Measurements from ENCODE around the gene ZFYVE9.
"Not testable (repeated sequence)": the region's sequence is repeated elsewhere in the genome, so short reads cannot be mapped to it uniquely, and the experiment has no call there.

Gene ZFYVE9

GRCh38 chr1:52190500-52191252, 48.8 kb downstream of the ZFYVE9 start:
- no peak for DNase-seq (ENCODE audit: low spot score)

DNA sequence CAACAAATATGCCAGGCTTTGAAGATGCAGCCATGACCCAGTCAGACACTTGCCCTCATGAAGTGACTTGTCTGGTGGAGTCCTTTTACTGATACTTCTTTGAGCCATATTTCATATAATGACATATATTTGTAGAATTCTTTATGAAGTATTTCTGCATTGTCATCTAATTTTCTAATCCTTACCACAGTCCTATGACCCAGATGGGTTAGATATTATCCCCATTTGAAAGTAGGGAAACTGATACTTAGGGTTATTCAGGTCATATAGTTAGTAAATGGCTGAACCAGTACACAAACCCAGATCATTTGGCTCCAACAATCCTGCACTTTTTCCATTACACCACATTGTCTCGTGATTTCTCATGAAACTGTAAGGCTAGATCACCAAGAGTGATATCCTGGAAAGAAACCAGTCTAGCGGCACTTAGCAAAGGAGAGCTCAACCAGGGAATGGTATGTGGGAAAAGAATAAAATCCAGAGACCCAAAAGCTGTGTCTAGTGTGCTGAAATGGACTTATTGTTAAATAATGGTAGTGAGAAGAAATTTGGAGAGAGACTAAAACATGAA, 49.6 kb downstream of the ZFYVE9 start:
- DNase-seq (ENCODE audit: low spot score): no peak

GRCh38 chr1:52192024-52192423, 50.1 kb downstream of the ZFYVE9 start:
- no peak for DNase-seq (ENCODE audit: low spot score)

- DNase-seq (ENCODE audit: low spot score): no peak
These were observed 50.5 kb downstream of the ZFYVE9 start for GRCh38 chr1:52192436-52192835.

- no peak for DNase-seq (ENCODE audit: low spot score)
These were observed 52.1 kb downstream of the ZFYVE9 start for GRCh38 chr1:52193985-52194384.

- no peak for DNase-seq (ENCODE audit: low spot score)
These were observed 53.3 kb downstream of the ZFYVE9 start for GRCh38 chr1:52195161-52195560.

DNA sequence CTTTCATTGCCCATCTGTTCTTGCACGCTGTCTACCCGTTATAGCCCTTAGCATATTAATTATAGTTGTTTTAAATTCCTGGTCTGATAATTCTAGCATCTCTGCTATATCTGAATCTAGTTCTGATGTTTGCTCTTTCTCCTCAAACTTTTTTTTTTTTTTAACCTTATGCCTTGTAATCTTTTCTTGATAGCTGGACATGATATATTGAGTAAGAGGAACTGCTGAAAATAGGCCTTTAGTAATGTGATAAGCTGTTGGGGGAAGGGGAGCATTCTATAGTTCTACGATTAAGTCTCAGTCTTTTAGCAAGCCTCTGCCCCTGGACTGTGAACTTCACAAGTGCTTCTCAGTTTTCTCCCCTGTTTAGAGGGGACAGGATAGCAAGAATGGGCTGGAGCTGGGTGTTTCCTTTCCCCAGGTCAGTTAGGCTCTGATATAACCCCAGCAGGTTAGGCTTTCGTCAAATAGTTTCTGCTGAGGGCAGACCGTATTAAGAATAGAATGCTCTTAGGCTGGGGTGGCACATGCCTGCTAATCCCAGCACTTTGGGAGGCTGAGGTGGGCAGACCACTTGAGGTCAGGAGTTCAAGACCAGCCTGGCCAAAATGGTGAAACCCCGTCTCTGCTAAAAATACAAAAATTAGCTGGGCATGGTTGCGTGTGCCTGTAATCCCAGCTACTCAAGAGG, 62.2 kb downstream of the ZFYVE9 start:
- no peak for DNase-seq (ENCODE audit: low spot score)

DNA sequence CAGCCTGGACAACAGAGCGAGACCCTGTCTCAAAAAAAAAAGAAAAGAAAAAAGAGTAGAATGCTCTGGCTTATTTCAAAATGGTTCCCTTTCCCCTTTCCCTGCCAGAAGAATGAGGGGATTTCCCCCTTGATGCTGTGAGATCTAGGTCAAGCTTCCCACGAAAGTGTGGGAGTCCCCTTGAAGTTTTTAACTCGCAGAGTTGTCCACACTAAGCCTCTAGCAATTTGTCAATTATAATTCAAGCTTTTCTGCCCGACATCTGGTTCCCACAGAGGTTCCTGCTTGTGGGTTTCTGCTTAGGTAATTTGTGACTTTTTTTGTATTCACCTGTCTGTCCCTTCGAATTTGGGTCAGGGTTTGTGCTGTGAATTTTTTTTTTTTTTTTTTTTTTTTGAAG, 62.8 kb downstream of the ZFYVE9 start:
- no peak for DNase-seq (ENCODE audit: low spot score)

- DNase-seq (ENCODE audit: low spot score): not testable (repeated sequence)
These were observed 64.8 kb downstream of the ZFYVE9 start for GRCh38 chr1:52206686-52207085.

DNA sequence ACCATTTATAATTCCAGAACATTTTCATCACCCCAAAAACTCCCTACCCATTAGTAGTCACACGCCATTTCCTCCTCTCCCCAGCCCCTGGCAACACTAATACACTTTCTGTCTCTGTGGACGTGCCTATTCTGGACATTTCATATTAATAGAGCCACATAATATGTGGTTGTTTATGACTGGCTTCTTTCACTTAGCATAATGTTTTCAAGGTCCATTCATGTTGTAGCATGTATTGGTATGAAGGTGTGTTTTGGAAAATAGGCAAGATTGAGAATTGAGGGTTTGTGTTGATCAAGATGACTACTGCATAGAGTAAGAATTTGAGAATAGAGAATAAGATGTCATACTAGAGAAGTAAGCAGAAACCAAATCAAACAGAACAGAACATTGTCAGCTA, 67.5 kb downstream of the ZFYVE9 start:
- DNase-seq (ENCODE audit: low spot score): no peak

GRCh38 chr1:52210044-52210443, 68.2 kb downstream of the ZFYVE9 start:
- no peak for DNase-seq (ENCODE audit: low spot score)

- DNase-seq (ENCODE audit: low spot score): no peak
These were observed 75.1 kb downstream of the ZFYVE9 start for GRCh38 chr1:52216907-52217458.

DNA sequence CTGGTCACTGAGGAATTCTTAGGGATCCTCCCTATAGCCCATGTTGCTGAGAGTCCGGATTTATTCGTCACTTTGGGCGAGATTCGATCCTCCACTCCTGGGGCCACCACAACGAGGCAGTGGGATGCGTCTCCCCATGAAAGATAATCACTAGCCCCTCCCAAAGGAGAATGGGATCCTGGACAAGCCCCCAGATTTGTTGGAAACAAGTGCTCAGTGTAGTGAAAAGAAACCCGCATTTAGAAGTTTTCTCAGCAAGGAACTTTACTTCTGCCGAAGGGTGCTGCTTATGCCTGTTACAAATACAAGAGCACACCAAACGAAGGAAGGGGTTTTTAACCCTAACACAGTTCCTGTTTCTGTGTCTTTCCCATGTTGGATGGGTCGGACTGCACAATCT, 83.3 kb downstream of the ZFYVE9 start:
- no peak for DNase-seq (ENCODE audit: low spot score)

- DNase-seq (ENCODE audit: low spot score): no peak
These were observed 87.6 kb downstream of the ZFYVE9 start for GRCh38 chr1:52229494-52229893.

- DNase-seq (ENCODE audit: low spot score): no peak
These were observed 91.6 kb downstream of the ZFYVE9 start for GRCh38 chr1:52233463-52233862.

DNA sequence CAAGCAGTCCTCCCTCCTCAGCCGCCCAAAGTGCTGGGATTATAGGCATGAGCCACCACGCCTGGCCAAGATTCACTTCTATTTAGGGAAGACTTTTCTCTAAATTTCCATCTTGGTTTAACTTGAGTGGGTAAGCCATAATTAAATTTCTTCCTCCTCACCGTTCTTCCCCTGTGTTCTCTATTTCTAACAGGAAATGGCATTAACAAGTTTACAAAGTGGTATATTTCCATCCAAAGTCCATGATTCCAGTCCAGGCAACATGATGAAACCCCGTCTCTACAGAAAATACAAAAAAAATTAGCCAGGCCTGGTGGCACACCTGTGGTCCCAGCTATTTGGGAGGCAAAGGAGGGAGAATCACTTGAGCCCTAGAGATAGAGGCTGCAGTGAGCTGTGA, 92.1 kb downstream of the ZFYVE9 start:
- DNase-seq (ENCODE audit: low spot score): no peak

DNA sequence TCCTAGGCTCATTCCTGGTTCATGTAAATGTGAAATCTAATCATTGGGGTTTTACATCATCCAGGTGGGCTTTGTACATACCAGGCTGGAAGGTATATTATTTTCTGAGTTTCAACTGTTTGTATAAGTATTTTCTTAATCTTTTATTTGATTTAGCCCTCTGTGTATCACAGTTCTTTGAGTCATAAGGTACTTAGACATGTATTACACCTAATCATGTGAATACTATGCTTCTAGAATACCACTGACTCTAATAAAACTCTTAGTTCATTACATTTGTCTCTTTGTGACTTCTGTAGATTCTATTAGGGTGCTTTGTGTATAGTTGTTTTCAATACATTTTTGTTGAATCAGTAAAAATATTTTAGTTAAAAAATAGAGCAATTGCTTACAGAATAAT, 92.8 kb downstream of the ZFYVE9 start:
- no peak for DNase-seq (ENCODE audit: low spot score)

GRCh38 chr1:52235646-52236045, 93.8 kb downstream of the ZFYVE9 start:
- no peak for DNase-seq (ENCODE audit: low spot score)

- DNase-seq (ENCODE audit: low spot score): peak; percentile 18
These were observed 95.5 kb downstream of the ZFYVE9 start for GRCh38 chr1:52237430-52237829.

DNA sequence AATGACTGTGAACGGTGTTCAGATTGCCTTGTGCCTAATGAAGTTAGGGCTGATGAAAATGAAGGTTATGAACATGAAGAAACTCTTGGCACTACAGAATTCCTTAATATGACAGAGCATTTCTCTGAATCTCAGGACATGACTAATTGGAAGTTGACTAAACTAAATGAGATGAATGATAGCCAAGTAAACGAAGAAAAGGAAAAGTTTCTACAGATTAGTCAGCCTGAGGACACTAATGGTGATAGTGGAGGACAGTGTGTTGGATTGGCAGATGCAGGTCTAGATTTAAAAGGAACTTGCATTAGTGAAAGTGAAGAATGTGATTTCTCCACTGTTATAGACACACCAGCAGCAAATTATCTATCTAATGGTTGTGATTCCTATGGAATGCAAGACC, 96.6 kb downstream of the ZFYVE9 start:
- peak; percentile 59 for DNase-seq (ENCODE audit: low spot score)

DNA sequence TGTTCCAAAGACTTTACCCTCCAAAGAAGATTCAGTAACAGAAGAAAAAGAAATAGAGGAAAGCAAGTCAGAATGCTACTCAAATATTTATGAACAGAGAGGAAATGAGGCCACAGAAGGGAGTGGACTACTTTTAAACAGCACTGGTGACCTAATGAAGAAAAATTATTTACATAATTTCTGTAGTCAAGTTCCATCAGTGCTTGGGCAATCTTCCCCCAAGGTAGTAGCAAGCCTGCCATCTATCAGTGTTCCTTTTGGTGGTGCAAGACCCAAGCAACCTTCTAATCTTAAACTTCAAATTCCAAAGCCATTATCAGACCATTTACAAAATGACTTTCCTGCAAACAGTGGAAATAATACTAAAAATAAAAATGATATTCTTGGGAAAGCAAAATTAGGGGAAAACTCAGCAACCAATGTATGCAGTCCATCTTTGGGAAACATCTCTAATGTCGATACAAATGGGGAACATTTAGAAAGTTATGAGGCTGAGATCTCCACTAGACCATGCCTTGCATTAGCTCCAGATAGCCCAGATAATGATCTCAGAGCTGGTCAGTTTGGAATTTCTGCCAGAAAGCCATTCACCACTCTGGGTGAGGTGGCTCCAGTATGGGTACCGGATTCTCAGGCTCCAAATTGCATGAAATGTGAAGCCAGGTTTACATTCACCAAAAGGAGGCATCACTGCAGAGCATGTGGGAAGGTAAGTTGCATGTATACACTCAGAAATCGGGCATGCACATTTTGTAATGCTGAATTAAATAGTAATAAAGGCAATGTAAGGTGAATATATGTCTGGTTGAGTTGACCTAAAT, 97.2 kb downstream of the ZFYVE9 start:
- no peak for DNase-seq (ENCODE audit: low spot score)

DNA sequence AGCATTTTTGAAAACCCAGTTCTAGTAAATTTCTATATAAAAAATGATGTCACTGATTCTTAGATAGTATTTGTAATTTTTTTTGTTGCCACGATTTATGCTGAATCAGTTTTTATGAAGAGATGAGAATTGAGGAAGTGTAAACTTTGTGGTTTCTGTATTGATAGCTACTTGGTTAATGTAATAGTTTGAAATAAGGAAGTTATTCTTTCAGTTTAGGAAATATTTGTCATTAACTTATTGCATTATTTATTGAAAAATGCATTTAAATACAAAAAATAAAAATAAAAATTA, 97.8 kb downstream of the ZFYVE9 start:
- DNase-seq (ENCODE audit: low spot score): no peak

Measured in kidney capillary endothelial cell (primary cell).